Mesodermal cell (in vitro differentiated cells): ENCODE results near the gene ACSL1.
"Not testable (repeated sequence)": the region's sequence is repeated elsewhere in the genome, so short reads cannot be mapped to it uniquely, and the experiment has no call there.

ENCODE experiments used
- H3K27ac ChIP-seq: 2 replicates; pipeline ENCODE4 v1.7.0; 2013; ENCODE audit warnings: mild to moderate bottlenecking, low read depth, low read length, moderate library complexity; ENCODE audit not compliant: severe bottlenecking
- H3K36me3 ChIP-seq: 2 replicates; pipeline ENCODE4 v1.7.1; 2013; ENCODE audit warnings: mild to moderate bottlenecking, low read length, moderate library complexity; ENCODE audit not compliant: control insufficient read depth, insufficient read depth
- H3K4me1 ChIP-seq: one replicate; pipeline ENCODE4 v1.7.1; 2013; ENCODE audit warnings: mild to moderate bottlenecking, low read length; ENCODE audit not compliant: insufficient read depth, control insufficient read depth, poor library complexity, severe bottlenecking
- H3K4me3 ChIP-seq: 2 replicates; pipeline ENCODE4 v1.7.0; 2013; ENCODE audit warnings: low read length, control low read depth, mild to moderate bottlenecking; ENCODE audit not compliant: insufficient read depth, poor library complexity, severe bottlenecking; ENCODE audit errors: extremely low read depth
- H3K9me3 ChIP-seq: 2 replicates; pipeline ENCODE4 v1.7.1; 2013; ENCODE audit warnings: mild to moderate bottlenecking, low read length, moderate library complexity; ENCODE audit not compliant: control insufficient read depth
- WGBS, 2 experiments: methylation state at CpG; one replicate each; pipeline ENCODE4 v1.1.5; 2013; ENCODE audit warnings: missing lambda C conversion rate in 2 of 2; ENCODE audit not compliant: insufficient coverage in 2 of 2; 5-methylcytosine and 5-hydroxymethylcytosine counted together

ACSL1 gene

GRCh38 chr4:184790826-184791225 lies 34.9 kb downstream of the ACSL1 start:
- Histone ChIP-seq H3K9me3 (no peaks in the 10 kb centered on the region), H3K4me3 (no peak overlapping the region), H3K4me1 (peaks cover 6% of the 10 kb centered on the region), H3K27ac (no peak overlapping the region), H3K36me3 (no peaks in the 10 kb centered on the region)
- 88 to 91% methylated on average over 2 to 3 of the region's 3 CpGs for WGBS, 2 experiments

- Histone ChIP-seq H3K9me3 (no peaks in the 10 kb centered on the region), H3K27ac (no peak overlapping the region), H3K4me3 (no peak overlapping the region), H3K36me3 (no peaks in the 10 kb centered on the region), H3K4me1 (peaks cover 6% of the 10 kb centered on the region)
- WGBS, 2 experiments, result 89% methylated on average over 5 to 6 of the region's 6 CpGs
Observed at GRCh38 chr4:184787766-184788503, 37.8 kb downstream of the ACSL1 start.

- WGBS, 2 experiments, result 80% methylated on average over 2 of the region's 9 CpGs; no CpG with 5 or more reads in 1 of the 2 experiments
- no peak overlapping the region for H3K27ac ChIP-seq
- no peaks in the 10 kb centered on the region for H3K4me1 ChIP-seq
- H3K4me3 ChIP-seq, result no peak overlapping the region
- no peaks in the 10 kb centered on the region for H3K9me3 ChIP-seq
- no peaks in the 10 kb centered on the region for H3K36me3 ChIP-seq
Observed at GRCh38 chr4:184785813-184786212, 40.0 kb downstream of the ACSL1 start.

GRCh38 chr4:184784628-184785257 lies 41.0 kb downstream of the ACSL1 start:
- Histone ChIP-seq H3K4me1 (no peaks in the 10 kb centered on the region), H3K36me3 (no peaks in the 10 kb centered on the region), H3K27ac (no peak overlapping the region), H3K4me3 (no peak overlapping the region), H3K9me3 (no peaks in the 10 kb centered on the region)
- 75 to 82% methylated on average over 6 to 7 of the region's 8 CpGs for WGBS, 2 experiments

GRCh38 chr4:184782731-184783373 lies 42.9 kb downstream of the ACSL1 start:
- H3K27ac ChIP-seq, result no peak overlapping the region
- H3K4me3 ChIP-seq, result no peak overlapping the region
- H3K4me1 ChIP-seq, result no peaks in the 10 kb centered on the region
- WGBS, 2 experiments, result 75 to 77% methylated on average over 10 to 14 of the region's 17 CpGs
- H3K9me3 ChIP-seq, result no peaks in the 10 kb centered on the region
- H3K36me3 ChIP-seq, result no peaks in the 10 kb centered on the region

- not testable (repeated sequence) for H3K4me1 ChIP-seq, H3K36me3 ChIP-seq, H3K27ac ChIP-seq, H3K9me3 ChIP-seq, H3K4me3 ChIP-seq
- 93 to 100% methylated on average over 2 to 3 of the region's 4 CpGs for WGBS, 2 experiments
Observed at GRCh38 chr4:184779160-184779559, 46.6 kb downstream of the ACSL1 start.

- 77 to 78% methylated on average over 5 to 7 of the region's 8 CpGs for WGBS, 2 experiments
- H3K9me3 ChIP-seq, result no peaks in the 10 kb centered on the region
- no peaks in the 10 kb centered on the region for H3K36me3 ChIP-seq
- H3K4me1 ChIP-seq, result no peaks in the 10 kb centered on the region
- H3K4me3 ChIP-seq, result no peak overlapping the region
- no peak overlapping the region for H3K27ac ChIP-seq
Observed at GRCh38 chr4:184778325-184778724, 47.4 kb downstream of the ACSL1 start.

- Histone ChIP-seq H3K36me3 (no peaks in the 10 kb centered on the region), H3K27ac (no peak overlapping the region), H3K4me1 (no peaks in the 10 kb centered on the region), H3K9me3 (no peaks in the 10 kb centered on the region), H3K4me3 (no peak overlapping the region)
- 87 to 90% methylated on average over 2 to 3 of the region's 5 CpGs for WGBS, 2 experiments
Observed at GRCh38 chr4:184776821-184777220, 48.9 kb downstream of the ACSL1 start.

- Histone ChIP-seq H3K9me3 (no peaks in the 10 kb centered on the region), H3K4me1 (no peaks in the 10 kb centered on the region), H3K27ac (no peak overlapping the region), H3K4me3 (no peak overlapping the region), H3K36me3 (no peaks in the 10 kb centered on the region)
- 85% methylated on average over 8 to 11 of the region's 13 CpGs for WGBS, 2 experiments
Observed at GRCh38 chr4:184775854-184776555, 49.8 kb downstream of the ACSL1 start.

GRCh38 chr4:184774152-184774551 lies 51.6 kb downstream of the ACSL1 start:
- WGBS, 2 experiments, result 71 to 100% methylated on average over 1 to 4 of the region's 7 CpGs
- H3K4me1 ChIP-seq, result no peaks in the 10 kb centered on the region
- H3K9me3 ChIP-seq, result no peaks in the 10 kb centered on the region
- H3K27ac ChIP-seq, result no peak overlapping the region
- no peak overlapping the region for H3K4me3 ChIP-seq
- H3K36me3 ChIP-seq, result no peaks in the 10 kb centered on the region
